Measurements from ENCODE around the gene ADAP1. TPM values are rescaled to one million over a fixed set of nuclear protein-coding genes. Genes with fewer than 3 reads are reported as not detected.
"Not testable (repeated sequence)": the region's sequence is repeated elsewhere in the genome, so short reads cannot be mapped to it uniquely, and the experiment has no call there.

ADAP1 gene
- total and polyA plus RNA-seq, 2 of the 13 experiments (the other 11 are each of a cell fraction or from before 2014, with no cell fraction given) = 10.5 to 24.6 TPM

- peak; percentile 43; the same call in 1 of the 2 replicates for TF ChIP-seq CTCF (CRISPR knock-in tag; IDR thresholded peaks at IDR 0.05)
Observed at GRCh38 chr7:954330-955238, at the start of gene ADAP1 (continued).

- 100% methylated on average over 4 of the region's 7 CpGs for WGBS (ENCODE audit: low lambda C conversion rate)
- H3K9me3 ChIP-seq (ENCODE audit: low read length); POLR2A ChIA-PET; H3K36me3 ChIP-seq (replicated peaks in 1 of 2; ENCODE audit: control insufficient read depth in 1 of 2, insufficient read depth in 2 of 2, low read length in 2 of 2); H3K27ac ChIP-seq (ENCODE audit: extremely low read length, insufficient read depth, low read length); BruUV-seq (replicated peaks); FAIRE-seq; ATAC-seq; H2AFZ ChIP-seq (ENCODE audit: low read length); H3K27me3 ChIP-seq (ENCODE audit: control insufficient read depth in 1 of 2, insufficient read depth in 2 of 2, low read length in 2 of 2); H3K4me1 ChIP-seq (ENCODE audit: insufficient read depth, low read length); H4K20me1 ChIP-seq (ENCODE audit: insufficient read depth, low read length); intact Hi-C loops (cut with micrococcal nuclease; ENCODE audit: unreplicated experiment); H3K4me2 ChIP-seq (ENCODE audit: low read depth, low read length); DNase-seq (ENCODE audit: low spot score); CTCF ChIA-PET (ENCODE audit: low intra/inter-chr PET ratio, low total read pairs); in situ Hi-C loops (cut with HindIII; ENCODE audit: extremely low pct_ligation_motif_present, low pct_unique_long_range_greater_than_20kb); H3K9ac ChIP-seq (ENCODE audit: insufficient read depth, low read depth, low read length); H3K4me3 ChIP-seq (replicated peaks in 1 of 3; ENCODE audit: insufficient read depth in 1 of 3, low read depth in 2 of 3, low read length in 3 of 3); H3K79me2 ChIP-seq (ENCODE audit: insufficient read depth, low read length): not testable (repeated sequence)
- peak; percentile 91 for TF ChIP-seq HNRNPL (IDR thresholded peaks at IDR 0.05; ENCODE audit: low read depth, low read length)
Observed at GRCh38 chr7:1002445-1002844, 48.0 kb upstream of the ADAP1 start.

GRCh38 chr7:1002026-1002425 is 47.5 kb upstream of the ADAP1 start:
- POLR2A ChIA-PET; CTCF ChIA-PET (ENCODE audit: low intra/inter-chr PET ratio, low total read pairs): not testable (repeated sequence)
- TF ChIP-seq HNRNPL (IDR thresholded peaks at IDR 0.05; ENCODE audit: low read depth, low read length) = peak; percentile 83; the same call in 1 of the 2 replicates

More at GRCh38 chr7:1002026-1002425, 47.5 kb upstream of the ADAP1 start:
- H3K4me2 ChIP-seq (ENCODE audit: low read depth, low read length); H3K4me1 ChIP-seq (ENCODE audit: insufficient read depth, low read length); ATAC-seq; H3K36me3 ChIP-seq (replicated peaks in 1 of 2; ENCODE audit: control insufficient read depth in 1 of 2, insufficient read depth in 2 of 2, low read length in 2 of 2); H3K79me2 ChIP-seq (ENCODE audit: insufficient read depth, low read length); H2AFZ ChIP-seq (ENCODE audit: low read length); BruUV-seq (replicated peaks); DNase-seq (ENCODE audit: low spot score); H3K27me3 ChIP-seq (ENCODE audit: control insufficient read depth in 1 of 2, insufficient read depth in 2 of 2, low read length in 2 of 2); in situ Hi-C loops (cut with HindIII; ENCODE audit: extremely low pct_ligation_motif_present, low pct_unique_long_range_greater_than_20kb); H3K9ac ChIP-seq (ENCODE audit: insufficient read depth, low read depth, low read length); H4K20me1 ChIP-seq (ENCODE audit: insufficient read depth, low read length); H3K9me3 ChIP-seq (ENCODE audit: low read length); intact Hi-C loops (cut with micrococcal nuclease; ENCODE audit: unreplicated experiment); H3K4me3 ChIP-seq (replicated peaks in 1 of 3; ENCODE audit: insufficient read depth in 1 of 3, low read depth in 2 of 3, low read length in 3 of 3); FAIRE-seq; H3K27ac ChIP-seq (ENCODE audit: extremely low read length, insufficient read depth, low read length): not testable (repeated sequence)
- 100% methylated on average over 4 of the region's 4 CpGs for WGBS (ENCODE audit: low lambda C conversion rate)
